Astrocyte of the spinal cord (primary cell): ENCODE results near the gene JHY.

Source experiments
- DNase-seq: peaks from one replicate; pipeline ENCODE4 v3.0.0; 2011; ENCODE audit warnings: low read depth, low spot score
- H3K4me3 ChIP-seq: 2 replicates; pipeline ENCODE4 v1.5.1; 2011; ENCODE audit warnings: low read depth, mild to moderate bottlenecking, low read length, moderate library complexity
- in situ Hi-C: cut with HindIII; loops from 2 replicates; pipeline ENCODE4 v1.10.0; 2017; ENCODE audit warnings: low sequenced_read_pairs
- TF ChIP-seq, protein P1 (sequence below): IDR thresholded peaks from 2 replicates; pipeline ENCODE4 v1.5.1; 2012; ENCODE audit warnings: low read depth, mild to moderate bottlenecking, low read length, inconsistent platforms

JHY gene

DNA sequence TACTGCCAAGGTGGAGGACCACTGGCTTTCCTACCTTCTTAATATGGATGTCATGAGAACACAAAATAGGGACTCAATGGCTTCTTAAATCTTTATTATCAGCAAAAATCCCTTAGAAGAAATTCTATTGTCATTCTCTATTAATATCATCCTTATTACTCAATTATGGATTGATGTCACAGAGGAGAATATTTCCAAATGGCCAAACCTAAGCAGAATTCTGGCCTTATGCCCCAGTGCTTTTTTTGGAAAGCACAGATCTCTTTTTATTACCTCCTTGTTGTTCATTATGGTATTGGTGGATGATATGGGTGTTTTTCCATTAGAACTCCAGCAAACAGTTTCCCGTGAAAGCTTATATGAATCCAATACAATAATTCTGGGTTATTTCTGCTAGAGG lies 34.4 kb upstream of the JHY start:
- DNase-seq: no peak
- TF ChIP-seq, protein P1, sequence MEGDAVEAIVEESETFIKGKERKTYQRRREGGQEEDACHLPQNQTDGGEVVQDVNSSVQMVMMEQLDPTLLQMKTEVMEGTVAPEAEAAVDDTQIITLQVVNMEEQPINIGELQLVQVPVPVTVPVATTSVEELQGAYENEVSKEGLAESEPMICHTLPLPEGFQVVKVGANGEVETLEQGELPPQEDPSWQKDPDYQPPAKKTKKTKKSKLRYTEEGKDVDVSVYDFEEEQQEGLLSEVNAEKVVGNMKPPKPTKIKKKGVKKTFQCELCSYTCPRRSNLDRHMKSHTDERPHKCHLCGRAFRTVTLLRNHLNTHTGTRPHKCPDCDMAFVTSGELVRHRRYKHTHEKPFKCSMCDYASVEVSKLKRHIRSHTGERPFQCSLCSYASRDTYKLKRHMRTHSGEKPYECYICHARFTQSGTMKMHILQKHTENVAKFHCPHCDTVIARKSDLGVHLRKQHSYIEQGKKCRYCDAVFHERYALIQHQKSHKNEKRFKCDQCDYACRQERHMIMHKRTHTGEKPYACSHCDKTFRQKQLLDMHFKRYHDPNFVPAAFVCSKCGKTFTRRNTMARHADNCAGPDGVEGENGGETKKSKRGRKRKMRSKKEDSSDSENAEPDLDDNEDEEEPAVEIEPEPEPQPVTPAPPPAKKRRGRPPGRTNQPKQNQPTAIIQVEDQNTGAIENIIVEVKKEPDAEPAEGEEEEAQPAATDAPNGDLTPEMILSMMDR: no peak
- in situ Hi-C loops: no loop called here
- H3K4me3 ChIP-seq: no peak overlapping the region

DNA sequence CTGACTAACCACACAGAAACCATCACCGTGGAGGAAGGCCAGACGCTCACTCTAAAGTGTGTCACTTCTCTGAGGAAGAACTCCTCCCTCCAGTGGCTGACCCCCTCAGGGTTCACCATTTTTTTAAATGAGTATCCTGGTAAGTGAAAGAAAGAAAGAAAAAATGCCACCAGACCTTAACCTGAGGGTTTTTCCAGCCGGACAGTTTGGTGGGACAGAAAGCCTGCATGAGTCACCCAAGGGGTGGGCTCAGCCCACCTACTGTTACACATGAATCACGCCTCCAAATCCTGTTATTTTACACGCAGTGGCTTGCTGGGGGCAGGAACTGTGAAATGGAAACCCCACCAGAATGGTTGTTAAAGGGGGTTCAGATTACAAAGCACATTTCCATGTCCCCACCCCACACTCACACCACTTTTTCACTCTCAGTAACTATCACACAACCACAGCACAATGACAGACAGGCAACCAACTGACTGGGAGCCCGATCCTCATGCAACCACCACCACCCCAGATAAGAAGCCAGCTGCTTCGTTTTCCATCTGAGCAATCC lies 32.4 kb upstream of the JHY start:
- in situ Hi-C loops: loop anchor here (25.0 kb wide), 1 partner anchor 187 kb away; no protein-coding TSS in a partner anchor
- no peak overlapping the region for H3K4me3 ChIP-seq
- TF ChIP-seq, protein P1: no peak
- DNase-seq: peak; percentile 87

DNA sequence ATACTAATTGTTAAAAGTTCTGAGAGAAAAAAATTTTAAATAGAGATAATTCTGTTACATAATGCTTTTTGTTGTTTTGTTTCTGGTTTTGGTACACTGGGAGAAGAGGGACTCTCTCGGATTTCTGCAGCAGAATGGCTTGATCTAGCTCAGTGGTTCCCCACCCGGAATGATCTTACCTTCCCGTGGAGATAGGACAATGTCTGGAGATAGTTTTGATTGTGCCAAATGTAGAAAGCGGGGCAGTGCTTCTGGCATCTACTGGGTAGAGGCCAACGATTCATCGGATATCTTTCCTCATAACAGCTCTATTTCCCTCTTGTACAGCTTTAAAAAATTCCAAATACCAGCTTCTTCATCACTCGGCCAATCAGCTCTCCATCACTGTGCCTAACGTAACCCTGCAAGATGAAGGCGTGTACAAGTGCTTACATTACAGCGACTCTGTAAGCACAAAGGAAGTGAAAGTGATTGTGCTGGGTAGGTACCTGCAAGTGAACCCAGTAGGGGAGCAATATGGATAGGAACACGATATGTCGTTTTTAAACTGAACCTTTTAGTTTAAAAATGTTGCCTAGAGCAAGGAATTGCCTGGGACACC lies 31.1 kb upstream of the JHY start:
- no peak for DNase-seq
- in situ Hi-C loops: loop anchor here (25.0 kb wide), 1 partner anchor 186 kb away; no protein-coding TSS in a partner anchor
- no peak overlapping the region for H3K4me3 ChIP-seq
- TF ChIP-seq, protein P1: no peak

- in situ Hi-C loops: loop anchor here (25.0 kb wide), 1 partner anchor 185 kb away; no protein-coding TSS in a partner anchor
- no peak overlapping the region for H3K4me3 ChIP-seq
- peak; percentile 22 for DNase-seq
- TF ChIP-seq, protein P1: no peak
These were observed 30.3 kb upstream of the JHY start for GRCh38 chr11:122852074-122852795.

DNA sequence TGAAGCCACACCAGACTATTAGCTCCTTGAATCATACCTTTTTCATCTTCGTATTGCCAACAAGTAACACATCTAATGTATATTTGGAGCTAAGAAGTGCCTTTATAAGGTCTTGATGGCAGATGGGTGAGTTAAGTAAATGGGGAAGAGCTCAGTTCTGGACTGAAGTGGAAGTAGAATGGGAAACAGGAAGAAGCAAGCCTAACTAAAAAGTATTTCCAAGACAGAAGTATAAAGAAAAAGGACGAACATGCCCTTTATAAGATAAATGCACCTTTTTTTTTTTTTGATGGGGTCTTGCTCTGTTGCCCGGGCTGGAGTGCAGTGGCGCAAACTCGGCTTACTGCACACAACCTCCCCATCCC lies 29.8 kb upstream of the JHY start:
- in situ Hi-C loops: loop anchor here (25.0 kb wide), 1 partner anchor 185 kb away; no protein-coding TSS in a partner anchor
- H3K4me3 ChIP-seq: no peak overlapping the region
- TF ChIP-seq, protein P1: no peak
- DNase-seq: no peak

DNA sequence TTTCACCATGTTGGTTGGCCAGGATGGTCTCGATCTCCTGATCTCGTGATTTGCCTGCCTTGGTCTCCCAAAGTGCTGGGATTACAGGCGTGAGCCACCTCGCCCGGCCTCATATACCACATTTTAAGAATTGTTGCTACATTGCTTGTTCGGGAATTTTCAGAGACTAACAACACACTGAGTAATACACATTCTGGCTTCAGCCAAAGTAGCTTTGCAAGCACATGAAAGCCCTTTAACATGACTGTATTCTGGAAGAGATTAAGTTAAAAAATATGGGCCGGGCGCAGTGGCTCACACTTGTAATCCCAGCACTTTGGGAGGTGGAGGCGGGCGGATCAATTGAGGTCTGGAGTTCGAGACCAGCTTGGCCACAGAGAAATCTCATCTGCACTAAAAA lies 29.3 kb upstream of the JHY start:
- TF ChIP-seq, protein P1: no peak
- DNase-seq: no peak
- H3K4me3 ChIP-seq: no peak overlapping the region
- in situ Hi-C loops: loop anchor here (25.0 kb wide), 1 partner anchor 184 kb away; no protein-coding TSS in a partner anchor
